Panc1 (cell line): ENCODE data around the gene ITPKC. TPM values are rescaled to one million over a fixed set of nuclear protein-coding genes. Genes with fewer than 3 reads are reported as not detected.

Experiments
- ATAC-seq: fragments of 200-7000 bp; cut with Tn5 transposase; 2 replicates; pipeline ENCODE4 v1.9.1; 2020; ENCODE audit warnings: mild to moderate bottlenecking, moderate library complexity
- BruUV-seq: library from RNA; stranded (reverse); fragments of 400-500 nt; replicated peaks from 2 replicates; lab custom pipeline; 2021; lab: Mats Ljungman, UMichigan
- CTCF ChIA-PET: fragments of 300-600 bp; sonication (Branson Sonifier 250); formaldehyde crosslinking; loops from one replicate; lab custom pipeline; 2022; ENCODE audit warnings: antibody characterized with exemption; lab: Charles Lee
- POLR2A ChIA-PET: fragments of 300-600 bp; sonication (Branson Sonifier 250); formaldehyde crosslinking; loops from one replicate; lab custom pipeline; 2022; ENCODE audit warnings: antibody characterized with exemption; lab: Charles Lee
- DNase-seq: peaks from one replicate; pipeline ENCODE4 v3.0.0-alpha.2; 2010; ENCODE audit warnings: low read depth, low spot score
- H3K27ac ChIP-seq: 2 replicates; pipeline ENCODE4 v1.5.1; 2011; ENCODE audit warnings: mild to moderate bottlenecking, low read length, inconsistent platforms
- H3K27me3 ChIP-seq: fragments of 200-500 bp; sonication (Bioruptor generic); 2 replicates; pipeline ENCODE4 v1.6.0; 2014; ENCODE audit warnings: low read length, inconsistent platforms; ENCODE audit not compliant: control insufficient read depth, insufficient read depth
- H3K36me3 ChIP-seq: fragments of 200-500 bp; sonication (Bioruptor generic); 2 replicates; pipeline ENCODE4 v1.5.1; 2014; ENCODE audit warnings: inconsistent platforms, mild to moderate bottlenecking, low read length, moderate library complexity; ENCODE audit not compliant: control insufficient read depth, insufficient read depth
- H3K4me1 ChIP-seq: 2 replicates; pipeline ENCODE4 v1.5.1; 2011; ENCODE audit warnings: inconsistent platforms, mild to moderate bottlenecking, low read length, moderate library complexity; ENCODE audit not compliant: control insufficient read depth, insufficient read depth
- H3K4me3 ChIP-seq, 2 experiments: 2 replicates each; pipeline ENCODE4 v1.5.1; 2011 to 2012; ENCODE audit warnings: low read depth in 2 of 2, low read length in 2 of 2, mild to moderate bottlenecking in 2 of 2, inconsistent platforms in 1 of 2, moderate library complexity in 1 of 2
- H3K9me3 ChIP-seq: fragments of 200-500 bp; sonication (Bioruptor generic); 2 replicates; pipeline ENCODE4 v1.5.1; 2014; ENCODE audit warnings: low read depth, mild to moderate bottlenecking, inconsistent platforms, low read length, moderate library complexity; ENCODE audit not compliant: control insufficient read depth, insufficient read depth
- CTCF ChIP-seq: fragments of 450-650 bp; IDR thresholded peaks from 2 replicates; pipeline ENCODE4 v1.5.1; 2017; ENCODE audit warnings: mild to moderate bottlenecking
- POLR2AphosphoS5 ChIP-seq: IDR thresholded peaks from 2 replicates; pipeline ENCODE4 v1.6.1; 2012; ENCODE audit warnings: mild to moderate bottlenecking, low read depth, low read length, moderate library complexity
- REST ChIP-seq, 2 experiments: IDR thresholded peaks; 2 replicates each; pipeline ENCODE4 v1.6.1; 2011 to 2012; ENCODE audit warnings: low read depth in 2 of 2, control low read depth in 1 of 2, low read length in 1 of 2, mild to moderate bottlenecking in 1 of 2, moderate library complexity in 1 of 2; ENCODE audit not compliant: insufficient read depth in 1 of 2
- SIN3A ChIP-seq: IDR thresholded peaks from 2 replicates; pipeline ENCODE4 v1.6.1; 2012; ENCODE audit warnings: low read depth, mild to moderate bottlenecking, low read length, moderate library complexity, borderline replicate concordance; ENCODE audit not compliant: insufficient read depth
- TCF7L2 ChIP-seq: IDR thresholded peaks from 2 replicates; pipeline ENCODE4 v1.6.1; 2011; ENCODE audit warnings: mild to moderate bottlenecking, low read depth, low read length, inconsistent platforms
- in situ Hi-C: cut with HindIII; loops from 2 replicates; pipeline ENCODE4 v1.10.0; 2016; ENCODE audit warnings: low sequenced_read_pairs, low pct_unique_long_range_greater_than_20kb
- intact Hi-C: fragments of 100-400 bp; cut with micrococcal nuclease; formaldehyde crosslinking; loops from one replicate; pipeline ENCODE4 v1.10.0; 2022; ENCODE audit not compliant: unreplicated experiment
- total RNA-seq: library from RNA; stranded (reverse); gene quantifications from one replicate; pipeline ENCODE4 v1.2.1, GENCODE V29; 2021; ENCODE audit not compliant: unreplicated experiment

The ITPKC gene
- total RNA-seq, 1 experiment from 2014 or later: 7.2 TPM

- CTCF ChIA-PET: no interaction called here
- no peaks in the 10 kb centered on the region for H3K36me3 ChIP-seq
- in situ Hi-C loops: no loop called here
Measured at GRCh38 chr19:40723661-40724254, 6.8 kb downstream of the ITPKC start.

GRCh38 chr19:40724315-40724714, 7.4 kb downstream of the ITPKC start:
- ChIA-PET CTCF (no interaction called here), POLR2A (no interaction called here)
- in situ Hi-C loops: no loop called here
- Histone ChIP-seq H3K9me3 (no peaks in the 10 kb centered on the region), H3K27ac (no peak overlapping the region), H3K4me1 (no peaks in the 10 kb centered on the region), H3K4me3 (no peak overlapping the region), H3K27me3 (no peaks in the 10 kb centered on the region), H3K36me3 (no peaks in the 10 kb centered on the region)
- ATAC-seq (no peak), DNase-seq (no peak)
- BruUV-seq: no TSS peak
- TF ChIP-seq REST (IDR thresholded peaks at IDR 0.05; ENCODE audit: insufficient read depth in 1 of 2, low read depth in 2 of 2, low read length in 1 of 2) (no peak), TCF7L2 (no peak), SIN3A (no peak), POLR2AphosphoS5 (no peak), CTCF (no peak)
- intact Hi-C loops: no loop called here

More at GRCh38 chr19:40723661-40724254, 6.8 kb downstream of the ITPKC start:
- Histone ChIP-seq H3K27ac (no peak overlapping the region), H3K4me1 (no peaks in the 10 kb centered on the region), H3K9me3 (no peaks in the 10 kb centered on the region), H3K4me3 (no peak overlapping the region), H3K27me3 (no peaks in the 10 kb centered on the region)
- intact Hi-C loops: no loop called here
- POLR2A ChIA-PET: no interaction called here
- BruUV-seq: no TSS peak
- no peak for DNase-seq
- TF ChIP-seq TCF7L2 (no peak), SIN3A (no peak), POLR2AphosphoS5 (no peak), CTCF (no peak), REST (IDR thresholded peaks at IDR 0.05; ENCODE audit: insufficient read depth in 1 of 2, low read depth in 2 of 2, low read length in 1 of 2) (no peak)
- ATAC-seq: no peak
